HEK293T (cell line): Measurements from ENCODE around the gene CELF4.

Source experiments
- CTCF ChIA-PET: fragments of 350-600 bp; formaldehyde crosslinking; extraction: SDS; loops from one replicate; lab custom pipeline; 2021; ENCODE audit warnings: antibody characterized with exemption, inconsistent platforms; lab: Yijun Ruan, JAX
- POLR2A ChIA-PET: fragments of 350-600 bp; formaldehyde crosslinking; extraction: SDS; loops from one replicate; lab custom pipeline; 2020; ENCODE audit warnings: antibody characterized with exemption, inconsistent platforms; lab: Yijun Ruan, JAX
- DNase-seq: peaks from one replicate; pipeline ENCODE4 v3.0.0; 2012; ENCODE audit warnings: mixed read lengths; ENCODE audit errors: extremely low spot score
- ARNT ChIP-seq: fragments of 450-650 bp; IDR thresholded peaks from 2 replicates; pipeline ENCODE4 v1.6.1; 2017; ENCODE audit warnings: mild to moderate bottlenecking
- BHLHE40 ChIP-seq: fragments of 450-650 bp; IDR thresholded peaks from 2 replicates; pipeline ENCODE4 v1.6.1; 2016; ENCODE audit warnings: mild to moderate bottlenecking, moderate library complexity, borderline replicate concordance
- CTBP1 ChIP-seq: fragments of 450-650 bp; IDR thresholded peaks from 2 replicates; pipeline ENCODE4 v1.6.1; 2016; ENCODE audit warnings: borderline replicate concordance
- ELF4 ChIP-seq: fragments of 450-650 bp; IDR thresholded peaks from 2 replicates; pipeline ENCODE4 v1.6.1; 2017; ENCODE audit warnings: antibody characterized with exemption
- FOXA1 ChIP-seq: fragments of 450-650 bp; IDR thresholded peaks from 2 replicates; pipeline ENCODE4 v1.6.1; 2016; ENCODE audit warnings: mild to moderate bottlenecking
- FOXK2 ChIP-seq: fragments of 450-650 bp; IDR thresholded peaks from 2 replicates; pipeline ENCODE4 v1.6.1; 2016; ENCODE audit warnings: mild to moderate bottlenecking
- FOXM1 ChIP-seq: fragments of 450-650 bp; IDR thresholded peaks from 2 replicates; pipeline ENCODE4 v1.6.1; 2017; ENCODE audit warnings: mild to moderate bottlenecking, borderline replicate concordance
- HDGF ChIP-seq: fragments of 450-650 bp; IDR thresholded peaks from 2 replicates; pipeline ENCODE4 v1.6.1; 2017; ENCODE audit warnings: antibody characterized with exemption, borderline replicate concordance
- L3MBTL2 ChIP-seq: fragments of 450-650 bp; conservative IDR thresholded peaks from 2 replicates; pipeline ENCODE4 v1.6.1; 2016; ENCODE audit warnings: mild to moderate bottlenecking
- LEF1 ChIP-seq: fragments of 450-650 bp; IDR thresholded peaks from 2 replicates; pipeline ENCODE4 v1.6.1; 2017; ENCODE audit warnings: mild to moderate bottlenecking, borderline replicate concordance
- NFRKB ChIP-seq: fragments of 450-650 bp; IDR thresholded peaks from 2 replicates; pipeline ENCODE4 v1.6.1; 2016; ENCODE audit warnings: mild to moderate bottlenecking, moderate library complexity
- PKNOX1 ChIP-seq: fragments of 450-650 bp; IDR thresholded peaks from 2 replicates; pipeline ENCODE4 v1.6.1; 2016
- SP1 ChIP-seq: fragments of 450-650 bp; IDR thresholded peaks from 2 replicates; pipeline ENCODE4 v1.6.1; 2017
- SUZ12 ChIP-seq: fragments of 450-650 bp; IDR thresholded peaks from 2 replicates; pipeline ENCODE4 v1.6.1; 2016; ENCODE audit warnings: mild to moderate bottlenecking
- TARDBP ChIP-seq: fragments of 450-650 bp; IDR thresholded peaks from 2 replicates; pipeline ENCODE4 v1.6.1; 2016
- ZNF384 ChIP-seq: fragments of 450-650 bp; IDR thresholded peaks from 2 replicates; pipeline ENCODE4 v1.6.1; 2016

Gene CELF4

GRCh38 chr18:37334631-37335408 is 230.8 kb downstream of the CELF4 start:
- ChIA-PET POLR2A (no interaction called here), CTCF (interaction anchor here (0.6 to 2.1 kb wide), 6 partner anchors 8 to 479 kb away, joined by 3 to 12 read pairs (median 4); no protein-coding TSS in a partner anchor)
- no peak for DNase-seq
- no peak for TF ChIP-seq SUZ12
- no peak for TF ChIP-seq FOXA1
- no peak for TF ChIP-seq TARDBP
- no peak for TF ChIP-seq ARNT
- TF ChIP-seq SP1 = no peak
- no peak for TF ChIP-seq NFRKB
- TF ChIP-seq L3MBTL2 = no peak
- no peak for TF ChIP-seq HDGF
- TF ChIP-seq ZNF384 = no peak
- no peak for TF ChIP-seq ELF4
- no peak for TF ChIP-seq FOXM1
- no peak for TF ChIP-seq PKNOX1
- TF ChIP-seq CTBP1 = no peak
- TF ChIP-seq FOXK2 = no peak
- TF ChIP-seq LEF1 = no peak
- no peak for TF ChIP-seq BHLHE40

GRCh38 chr18:37332628-37333420 is 232.8 kb downstream of the CELF4 start:
- TF ChIP-seq ZNF384 = no peak
- TF ChIP-seq TARDBP = no peak
- TF ChIP-seq NFRKB = no peak
- TF ChIP-seq ELF4 = no peak
- no peak for TF ChIP-seq CTBP1
- no peak for TF ChIP-seq SP1
- TF ChIP-seq L3MBTL2 = no peak
- CTCF ChIA-PET = interaction anchor here (0.7 to 2.1 kb wide), 3 partner anchors 10 to 11 kb away, joined by 3 to 12 read pairs (median 3); no protein-coding TSS in a partner anchor
- no peak for DNase-seq
- POLR2A ChIA-PET = no interaction called here

- ChIA-PET CTCF (interaction anchor here (1.0 kb wide), 1 partner anchor 11 kb away, joined by 3 read pairs; no protein-coding TSS in a partner anchor), POLR2A (no interaction called here)
- TF ChIP-seq BHLHE40 = no peak
- TF ChIP-seq PKNOX1 = no peak
- TF ChIP-seq FOXK2 = no peak
- TF ChIP-seq TARDBP = no peak
- no peak for TF ChIP-seq CTBP1
- no peak for TF ChIP-seq ELF4
- no peak for TF ChIP-seq SP1
- no peak for TF ChIP-seq HDGF
- TF ChIP-seq SUZ12 = no peak
- no peak for TF ChIP-seq ZNF384
- no peak for TF ChIP-seq NFRKB
- no peak for TF ChIP-seq FOXM1
- TF ChIP-seq FOXA1 = no peak
- TF ChIP-seq LEF1 = no peak
- no peak for TF ChIP-seq ARNT
- TF ChIP-seq L3MBTL2 = no peak
- no peak for DNase-seq
Observed at GRCh38 chr18:37332219-37332618, 233.4 kb downstream of the CELF4 start.

- CTCF ChIA-PET = no interaction called here
- no peak for DNase-seq
- no peak for TF ChIP-seq SP1
- no peak for TF ChIP-seq L3MBTL2
- TF ChIP-seq FOXA1 = no peak
- no peak for TF ChIP-seq SUZ12
- no peak for TF ChIP-seq LEF1
- no peak for TF ChIP-seq HDGF
- no peak for TF ChIP-seq CTBP1
- TF ChIP-seq NFRKB = no peak
- TF ChIP-seq FOXM1 = no peak
- no peak for TF ChIP-seq ELF4
- TF ChIP-seq ARNT = no peak
- no peak for TF ChIP-seq PKNOX1
- no peak for TF ChIP-seq ZNF384
- TF ChIP-seq BHLHE40 = no peak
- no peak for TF ChIP-seq TARDBP
- POLR2A ChIA-PET = no interaction called here
Observed at GRCh38 chr18:37330173-37330572, 235.4 kb downstream of the CELF4 start.

- ChIA-PET CTCF (no interaction called here), POLR2A (no interaction called here)
- no peak for DNase-seq
Observed at GRCh38 chr18:37328946-37329719, 236.5 kb downstream of the CELF4 start.

More at GRCh38 chr18:37328946-37329719, 236.5 kb downstream of the CELF4 start:
- no peak for TF ChIP-seq LEF1
- TF ChIP-seq SUZ12 = no peak
- no peak for TF ChIP-seq PKNOX1
- no peak for TF ChIP-seq TARDBP
- TF ChIP-seq L3MBTL2 = no peak
- TF ChIP-seq NFRKB = no peak
- TF ChIP-seq ELF4 = no peak
- TF ChIP-seq FOXM1 = no peak
- TF ChIP-seq BHLHE40 = no peak
